HCT116 (cell line): ENCODE data around the gene SPACDR.

Experiments used
- POLR2A ChIP-seq: IDR thresholded peaks from 2 replicates; pipeline ENCODE4 v1.7.0; 2011; ENCODE audit warnings: borderline replicate concordance; ENCODE audit not compliant: insufficient read depth, insufficient read length; ENCODE audit errors: extremely low read depth
- YY1 ChIP-seq: IDR thresholded peaks from 2 replicates; pipeline ENCODE4 v1.6.1; 2011; ENCODE audit warnings: low read length, low read depth, moderate library complexity, mild to moderate bottlenecking; ENCODE audit not compliant: insufficient replicate concordance; ENCODE audit errors: extremely low read depth

DNA sequence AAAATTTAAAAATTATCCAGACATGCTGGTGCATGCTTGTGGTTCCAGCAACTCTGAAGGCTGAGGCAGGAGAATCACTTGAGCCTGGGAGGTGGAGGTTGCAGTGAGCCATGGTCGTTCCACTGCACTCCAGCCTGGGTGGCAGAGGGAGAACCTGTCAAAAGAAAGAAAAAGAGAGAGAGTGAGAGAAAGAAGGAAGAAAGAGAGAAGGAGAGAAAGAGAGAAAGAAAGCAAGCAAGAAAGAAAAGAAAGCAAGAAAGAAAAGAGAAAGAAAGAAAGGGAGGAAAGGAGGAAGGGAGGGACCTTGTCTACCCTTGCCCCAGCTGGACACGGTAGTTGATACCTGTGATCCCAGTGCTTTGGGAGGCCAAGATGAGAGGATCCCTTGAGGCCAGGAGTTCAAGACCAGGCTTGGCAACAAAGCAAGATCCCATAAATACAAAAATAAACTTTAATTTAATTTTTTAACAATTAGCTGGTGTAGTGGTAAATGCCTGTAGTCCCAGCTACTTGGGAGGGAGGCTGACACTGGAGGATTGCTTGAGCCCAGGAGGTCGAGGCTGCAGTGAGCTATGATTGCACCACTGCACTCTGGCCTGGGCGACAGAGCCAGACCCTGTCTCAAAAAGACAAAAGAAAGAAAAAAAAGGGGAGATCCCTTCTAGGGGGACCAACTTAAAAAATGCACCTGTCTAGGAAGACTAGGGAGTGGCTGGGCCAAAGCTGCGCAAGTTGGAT lies 28.8 kb upstream of the SPACDR start:
- TF ChIP-seq POLR2A (no peak), YY1 (no peak)
